Natural killer cell (primary cell): ENCODE results near the gene C5AR1. TPM values are rescaled to one million over a fixed set of nuclear protein-coding genes. Genes with fewer than 3 reads are reported as not detected.
"Not testable (repeated sequence)": the region's sequence is repeated elsewhere in the genome, so short reads cannot be mapped to it uniquely, and the experiment has no call there.

Experiments
- ATAC-seq, 3 donors: fragments of 150-1000 bp in 2 of 3; fragments of 200-7000 bp in 1 of 3; cut with Tn5 transposase; 1 replicate in 1 of 3; 2 replicates in 2 of 3; pipeline ENCODE4 v1.10.0; 2021; ENCODE audit warnings: mild to moderate bottlenecking in 2 of 3, moderate library complexity in 2 of 3
- DNase-seq, 2 donors: peaks; one replicate each; pipeline versions ENCODE4 v3.0.0 to v3.0.0-alpha.2; 2013 to 2021; ENCODE audit warnings: mixed read lengths in 1 of 2
- H3K27ac ChIP-seq: one replicate; pipeline ENCODE4 v1.5.1; 2013; ENCODE audit warnings: mild to moderate bottlenecking, low read length
- H3K27me3 ChIP-seq: one replicate; pipeline ENCODE4 v1.6.1; 2013; ENCODE audit warnings: low read length; ENCODE audit not compliant: control insufficient read depth, insufficient read depth
- H3K36me3 ChIP-seq: one replicate; pipeline ENCODE4 v1.6.1; 2013; ENCODE audit warnings: low read length; ENCODE audit not compliant: control insufficient read depth, insufficient read depth
- H3K4me1 ChIP-seq: one replicate; pipeline ENCODE4 v1.6.1; 2013; ENCODE audit warnings: low read length; ENCODE audit not compliant: control insufficient read depth, insufficient read depth
- H3K4me3 ChIP-seq: one replicate; pipeline ENCODE4 v1.5.1; 2013; ENCODE audit warnings: low read length
- H3K9me3 ChIP-seq: one replicate; pipeline ENCODE4 v1.6.1; 2013; ENCODE audit warnings: low read length; ENCODE audit not compliant: control insufficient read depth, insufficient read depth
- H3K27ac Mint-ChIP-seq, 2 donors: one replicate each; pipeline ENCODE4 v1.8.0; 2022; ENCODE audit warnings: mild to moderate bottlenecking in 2 of 2, mixed read lengths in 2 of 2, moderate library complexity in 1 of 2
- H3K27me3 Mint-ChIP-seq, 2 donors: one replicate each; pipeline ENCODE4 v1.8.0; 2022; ENCODE audit warnings: low read depth in 2 of 2, mixed read lengths in 2 of 2
- H3K36me3 Mint-ChIP-seq: one replicate; pipeline ENCODE4 v1.8.0; 2022; ENCODE audit warnings: mixed read lengths
- H3K4me1 Mint-ChIP-seq, 2 donors: one replicate each; pipeline ENCODE4 v1.8.0; 2022; ENCODE audit warnings: mixed read lengths in 2 of 2
- H3K4me3 Mint-ChIP-seq: one replicate; pipeline ENCODE4 v1.8.0; 2022; ENCODE audit warnings: mild to moderate bottlenecking, moderate library complexity, mixed read lengths
- H3K9me3 Mint-ChIP-seq, 2 donors: one replicate each; pipeline ENCODE4 v1.8.0; 2022; ENCODE audit warnings: mixed read lengths in 2 of 2
- whole genome bisulfite sequencing: methylation state at CpG from one replicate; pipeline ENCODE4 v1.1.7; 2013; ENCODE audit warnings: missing lambda C conversion rate; ENCODE audit not compliant: insufficient coverage; 5-methylcytosine and 5-hydroxymethylcytosine counted together
- intact Hi-C: fragments of 100-400 bp; cut with micrococcal nuclease; formaldehyde crosslinking; loops from one replicate; pipeline ENCODE4 v1.14.2; 2022
- total RNA-seq, 4 donors: library from RNA; stranded (reverse); fragments of 120-200 nt in 1 of 4; gene quantifications; one replicate each; pipeline versions ENCODE4 v1.2.3 to v1.2.4, GENCODE V29; 2013 to 2022
- TF ChIP-seq, protein P1 (sequence below): fragments of 200-600 bp; IDR thresholded peaks from one replicate; pipeline ENCODE4 v1.8.0; 2022; ENCODE audit warnings: antibody characterized with exemption

Gene C5AR1
- total RNA-seq, 3 donors from 2014 or later (not counting 1 experiment from before 2014, with no cell fraction given) = 11.4 to 42.7 (median 28.7) TPM

DNA sequence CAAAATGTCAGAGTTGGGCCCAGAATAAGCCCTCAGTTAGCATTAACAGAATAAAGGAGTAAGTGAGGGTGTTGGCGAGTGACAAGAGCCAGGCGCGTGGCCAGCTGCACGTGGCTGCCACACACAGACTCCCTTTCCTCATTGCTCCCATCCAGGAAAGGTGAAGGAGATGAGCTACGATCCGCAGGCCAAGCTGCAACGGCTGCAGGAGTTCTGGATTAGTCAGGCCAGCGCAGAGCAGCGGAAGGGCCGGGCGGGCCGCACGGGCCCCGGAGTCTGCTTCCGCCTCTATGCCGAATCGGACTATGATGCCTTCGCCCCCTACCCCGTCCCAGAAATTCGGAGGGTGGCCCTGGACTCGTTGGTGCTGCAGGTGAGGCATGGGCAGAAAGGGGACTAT lies 52.7 kb downstream of the C5AR1 start:
- Histone ChIP-seq H3K9me3 (no peaks in the 10 kb centered on the region), H3K4me3 (no peak overlapping the region), H3K27ac (no peak overlapping the region), H3K4me1 (no peaks in the 10 kb centered on the region), H3K36me3 (peaks cover 63% of the 10 kb centered on the region), H3K27me3 (no peaks in the 10 kb centered on the region)
- ATAC-seq (no peak), DNase-seq (no peak)
- intact Hi-C loops = no loop called here
- H3K9me3 Mint-ChIP-seq = no peaks in the 10 kb centered on the region
- TF ChIP-seq, protein P1, sequence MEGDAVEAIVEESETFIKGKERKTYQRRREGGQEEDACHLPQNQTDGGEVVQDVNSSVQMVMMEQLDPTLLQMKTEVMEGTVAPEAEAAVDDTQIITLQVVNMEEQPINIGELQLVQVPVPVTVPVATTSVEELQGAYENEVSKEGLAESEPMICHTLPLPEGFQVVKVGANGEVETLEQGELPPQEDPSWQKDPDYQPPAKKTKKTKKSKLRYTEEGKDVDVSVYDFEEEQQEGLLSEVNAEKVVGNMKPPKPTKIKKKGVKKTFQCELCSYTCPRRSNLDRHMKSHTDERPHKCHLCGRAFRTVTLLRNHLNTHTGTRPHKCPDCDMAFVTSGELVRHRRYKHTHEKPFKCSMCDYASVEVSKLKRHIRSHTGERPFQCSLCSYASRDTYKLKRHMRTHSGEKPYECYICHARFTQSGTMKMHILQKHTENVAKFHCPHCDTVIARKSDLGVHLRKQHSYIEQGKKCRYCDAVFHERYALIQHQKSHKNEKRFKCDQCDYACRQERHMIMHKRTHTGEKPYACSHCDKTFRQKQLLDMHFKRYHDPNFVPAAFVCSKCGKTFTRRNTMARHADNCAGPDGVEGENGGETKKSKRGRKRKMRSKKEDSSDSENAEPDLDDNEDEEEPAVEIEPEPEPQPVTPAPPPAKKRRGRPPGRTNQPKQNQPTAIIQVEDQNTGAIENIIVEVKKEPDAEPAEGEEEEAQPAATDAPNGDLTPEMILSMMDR = no peak
- H3K4me3 Mint-ChIP-seq = no peak overlapping the region
- 98% methylated on average over 21 of the region's 21 CpGs for WGBS
- H3K27me3 Mint-ChIP-seq = no peaks in the 10 kb centered on the region
- no peak overlapping the region for H3K27ac Mint-ChIP-seq
- H3K36me3 Mint-ChIP-seq = peaks cover 12% of the 10 kb centered on the region
- no peaks in the 10 kb centered on the region for H3K4me1 Mint-ChIP-seq

DNA sequence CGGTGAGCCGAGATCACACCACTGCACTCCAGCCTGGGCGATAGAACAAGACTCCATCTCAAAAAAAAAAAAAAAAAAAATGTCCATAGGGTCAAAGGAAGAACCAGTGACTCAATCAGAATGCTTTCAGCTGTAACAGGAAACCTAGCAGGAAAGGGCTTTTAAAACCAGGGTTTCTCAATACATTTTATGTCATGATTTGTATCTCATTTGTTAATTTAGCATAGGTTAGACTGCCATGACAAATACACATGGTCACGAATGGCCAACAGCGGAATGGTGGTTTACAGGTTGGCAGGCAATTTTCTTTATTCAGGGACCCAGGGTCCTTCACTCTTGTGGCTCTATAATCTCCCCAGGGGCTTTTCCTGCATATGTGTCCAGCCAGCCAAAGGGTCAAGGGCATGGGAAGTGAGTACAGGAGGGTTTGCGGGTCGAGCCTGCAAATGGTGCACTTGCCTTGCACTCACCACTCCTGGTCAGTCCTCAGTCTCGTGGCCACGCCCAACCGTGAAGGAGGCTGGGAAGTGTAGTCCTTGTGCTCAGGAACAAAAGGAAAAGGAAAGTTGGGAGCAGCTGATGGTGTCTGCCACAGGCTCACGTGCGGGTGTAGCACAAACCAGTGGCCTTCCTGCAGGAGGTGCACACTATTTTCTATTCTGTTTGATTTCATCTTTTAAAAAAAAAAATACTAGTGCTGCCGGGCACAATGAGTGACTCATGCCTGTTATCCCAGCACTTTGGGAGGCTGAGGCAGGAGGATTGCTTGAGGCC lies 54.3 kb downstream of the C5AR1 start:
- DNase-seq (no peak), ATAC-seq (peak in 1 of 3 donors; percentile 67)
- Histone ChIP-seq H3K36me3 (peaks cover 49% of the 10 kb centered on the region), H3K9me3 (no peaks in the 10 kb centered on the region), H3K27ac (no peak overlapping the region), H3K4me3 (no peak overlapping the region), H3K27me3 (no peaks in the 10 kb centered on the region), H3K4me1 (no peaks in the 10 kb centered on the region)
- intact Hi-C loops = no loop called here
- TF ChIP-seq, protein P1 = no peak
- H3K36me3 Mint-ChIP-seq = peaks cover 14% of the 10 kb centered on the region
- no peaks in the 10 kb centered on the region for H3K27me3 Mint-ChIP-seq
- no peak overlapping the region for H3K4me3 Mint-ChIP-seq
- no peaks in the 10 kb centered on the region for H3K9me3 Mint-ChIP-seq
- no peaks in the 10 kb centered on the region for H3K4me1 Mint-ChIP-seq
- 95% methylated on average over 12 of the region's 13 CpGs for WGBS
- no peak overlapping the region for H3K27ac Mint-ChIP-seq

DNA sequence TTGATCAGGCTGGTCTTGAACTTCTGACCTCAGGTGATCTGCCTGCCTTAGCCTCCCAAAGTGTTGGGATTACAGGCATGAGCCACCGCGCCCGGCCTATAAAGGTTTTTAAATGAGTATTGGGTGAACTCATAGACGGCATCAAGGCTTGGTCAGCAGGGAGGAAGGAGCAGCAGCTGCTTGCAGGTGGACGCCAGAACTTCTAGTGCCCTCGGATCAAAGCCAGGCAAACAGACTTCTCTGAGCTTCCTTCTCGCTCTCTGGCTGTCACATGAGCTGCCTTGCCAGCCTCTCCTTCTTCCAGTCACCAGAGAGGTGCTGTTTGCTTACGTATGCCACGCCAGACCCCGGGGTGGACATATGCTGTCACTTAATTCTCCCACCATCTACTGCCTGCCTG lies 55.8 kb downstream of the C5AR1 start:
- H3K27ac ChIP-seq, H3K4me3 Mint-ChIP-seq, H3K4me3 ChIP-seq, H3K27ac Mint-ChIP-seq, ATAC-seq, intact Hi-C loops, H3K9me3 Mint-ChIP-seq, H3K27me3 Mint-ChIP-seq, DNase-seq, H3K9me3 ChIP-seq, H3K4me1 Mint-ChIP-seq, H3K27me3 ChIP-seq, H3K4me1 ChIP-seq: not testable (repeated sequence)
- H3K36me3 Mint-ChIP-seq = peaks cover 14% of the 10 kb centered on the region
- WGBS = 98% methylated on average over 6 of the region's 10 CpGs
- peaks cover 50% of the 10 kb centered on the region for H3K36me3 ChIP-seq

DNA sequence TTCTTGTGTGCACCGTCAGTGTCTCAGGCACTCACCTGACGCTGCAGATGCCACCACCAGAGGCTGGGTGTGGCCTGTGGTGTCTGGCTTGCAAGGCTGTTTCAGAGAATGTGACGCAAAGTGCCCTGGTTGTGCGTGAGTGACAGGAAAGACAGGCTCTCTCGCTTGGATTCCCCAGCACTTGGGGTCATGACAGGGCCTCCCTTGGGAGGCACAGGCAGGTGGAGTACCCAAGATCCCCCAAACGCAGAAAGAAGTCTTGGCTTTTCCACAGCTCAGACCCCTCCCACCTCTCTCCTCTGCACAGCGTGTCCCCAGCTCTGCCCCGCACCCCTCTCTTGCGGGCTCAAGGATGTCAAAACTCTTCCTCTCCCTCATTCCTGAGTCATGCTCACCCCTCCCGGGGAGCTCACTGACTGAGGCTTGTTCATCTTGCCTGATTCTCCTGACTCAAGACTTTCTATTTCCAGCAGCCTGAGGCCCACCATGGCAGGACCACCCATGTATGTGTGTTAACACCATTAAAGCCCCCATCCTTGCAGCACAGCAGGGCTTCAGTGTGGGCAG lies 60.5 kb downstream of the C5AR1 start:
- Mint-ChIP-seq H3K27me3 (no peaks in the 10 kb centered on the region), H3K4me1 (peaks cover 0 to 4% of the 10 kb centered on the region in 2 donors), H3K9me3 (no peaks in the 10 kb centered on the region), H3K27ac (peak overlapping the region in 1 of 2 donors; percentile 14), H3K4me3 (no peak overlapping the region), H3K36me3 (peaks cover 6% of the 10 kb centered on the region)
- Histone ChIP-seq H3K4me3 (no peak overlapping the region), H3K27ac (no peak overlapping the region), H3K27me3 (no peaks in the 10 kb centered on the region), H3K4me1 (peaks cover 10% of the 10 kb centered on the region), H3K36me3 (peaks cover 52% of the 10 kb centered on the region), H3K9me3 (no peaks in the 10 kb centered on the region)
- intact Hi-C loops = no loop called here
- 57% methylated on average over 10 of the region's 10 CpGs for WGBS
- peak; percentile 31 to 89 (median 45) for ATAC-seq
- TF ChIP-seq, protein P1 = no peak
- DNase-seq = no peak
